NCI-H2029 treated with DMSO at 0.1 percent for 48 hours (cell line): ENCODE data around the gene MAD1L1.

Experiments used
- DNase-seq: peaks from one replicate; lab custom pipeline; 2025; lab: John Stamatoyannopoulos, UW

The MAD1L1 gene

DNA sequence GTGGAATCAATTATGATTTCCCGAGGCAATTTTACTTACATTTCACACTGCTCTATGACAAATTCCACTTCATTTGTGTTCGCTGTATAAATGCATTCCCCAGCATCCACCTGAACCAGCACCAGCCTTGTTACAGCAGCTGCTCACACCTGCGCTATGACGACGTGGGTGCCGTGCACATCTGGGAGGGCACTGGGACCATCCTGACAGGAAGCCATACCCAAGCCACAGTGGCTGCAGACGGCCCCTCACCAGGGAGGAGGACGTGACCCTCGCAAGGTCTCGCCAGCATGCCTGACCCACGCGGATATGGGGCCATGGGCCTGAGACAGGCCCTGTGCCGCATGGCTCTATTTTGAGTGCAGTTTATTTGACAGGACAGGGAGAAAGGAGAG is 201.3 kb downstream of the MAD1L1 start:
- DNase-seq, result no peak

GRCh38 chr7:2030475-2031450 is 202.0 kb downstream of the MAD1L1 start:
- DNase-seq, result no peak

DNA sequence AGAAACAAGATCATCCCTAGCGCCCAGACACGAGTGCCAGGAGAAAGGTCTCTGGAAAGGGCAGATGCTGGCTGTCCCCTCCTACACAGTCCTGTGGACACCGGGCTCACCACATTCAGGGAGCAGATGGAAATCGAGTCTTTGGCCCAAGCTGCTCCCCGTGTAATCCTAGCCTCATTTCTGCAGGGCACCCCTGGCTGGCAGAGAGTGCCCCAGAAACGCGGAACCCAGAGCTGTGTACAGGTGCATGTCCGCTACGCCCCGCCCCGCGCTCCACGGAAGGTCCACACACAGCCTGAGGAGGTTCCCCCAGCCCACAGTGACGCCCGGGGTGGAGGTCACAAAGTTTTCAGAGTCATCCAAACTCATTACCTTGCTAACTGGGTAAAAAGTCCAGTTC is 202.8 kb downstream of the MAD1L1 start:
- no peak for DNase-seq

- no peak for DNase-seq
Observed at GRCh38 chr7:2029211-2029905, 203.4 kb downstream of the MAD1L1 start.

DNA sequence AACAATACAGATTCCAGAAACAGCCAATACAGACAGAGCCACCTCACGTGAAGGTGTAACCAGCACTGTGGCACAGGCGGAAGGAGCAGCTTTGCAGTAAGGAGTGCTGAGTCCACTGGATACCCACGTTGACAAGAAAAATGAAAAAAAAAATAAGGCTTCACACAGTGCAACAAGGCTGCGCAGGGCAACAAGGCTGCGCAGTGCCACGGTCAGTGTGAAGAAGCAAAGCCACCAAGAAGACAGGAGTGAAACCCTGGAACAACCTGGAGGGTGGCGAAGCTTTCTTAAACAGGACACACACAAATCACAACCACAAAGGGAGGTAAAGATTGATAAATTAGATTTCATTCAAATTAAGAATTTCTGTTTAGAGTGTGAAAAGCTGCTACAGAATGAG is 204.0 kb downstream of the MAD1L1 start:
- DNase-seq, result no peak

DNA sequence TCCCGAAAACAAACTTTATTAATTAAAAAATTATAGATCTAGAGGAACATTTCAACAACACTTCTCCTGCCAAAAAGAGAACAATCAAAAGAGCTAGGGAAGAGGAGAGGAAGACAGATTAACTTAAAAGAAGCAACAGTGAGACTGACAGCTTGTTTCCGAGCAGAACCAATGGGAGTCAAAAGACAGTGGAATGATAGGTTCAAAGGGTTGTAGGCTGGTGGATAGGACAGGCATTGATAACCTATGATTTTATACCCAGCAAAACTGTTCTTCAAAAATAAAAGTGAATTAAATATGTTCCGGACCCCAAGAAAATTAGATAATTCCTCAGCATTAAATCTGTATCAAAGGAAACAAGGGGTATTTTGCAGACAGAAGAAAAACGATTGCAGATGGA is 207.6 kb downstream of the MAD1L1 start:
- DNase-seq, result no peak

GRCh38 chr7:2024567-2024918 is 208.2 kb downstream of the MAD1L1 start:
- no peak for DNase-seq

DNA sequence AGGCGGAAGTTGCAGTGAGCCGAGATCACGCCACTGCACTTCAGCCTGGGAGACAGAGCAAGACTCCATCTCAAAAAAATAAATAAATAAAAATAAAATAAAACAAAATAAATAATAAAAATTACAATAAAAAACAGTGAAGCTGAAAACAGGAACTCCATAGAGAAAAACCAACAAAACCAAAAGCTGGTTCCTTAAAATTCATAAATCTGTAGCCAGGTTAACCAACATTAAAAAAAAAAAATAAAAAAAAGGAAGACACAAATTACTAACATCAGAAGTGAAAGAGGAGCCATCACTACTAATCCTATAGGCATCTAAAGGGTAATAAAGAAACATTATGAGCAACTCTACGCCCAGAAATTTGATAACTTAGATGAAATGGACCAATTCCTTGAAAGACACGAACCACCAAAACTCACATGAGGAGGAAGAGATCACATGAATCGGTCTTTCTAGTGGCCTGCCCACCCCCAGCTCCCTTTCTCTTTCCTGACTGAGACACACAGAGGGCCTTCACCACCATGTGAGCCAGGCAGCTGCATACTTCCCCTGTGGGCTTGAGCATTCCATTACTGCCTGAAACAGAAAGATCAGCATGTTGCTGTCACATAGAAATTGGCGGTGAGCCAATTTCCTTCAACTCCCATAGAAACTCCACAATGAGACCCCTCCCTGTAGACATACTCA is 208.7 kb downstream of the MAD1L1 start:
- DNase-seq, result no peak

DNA sequence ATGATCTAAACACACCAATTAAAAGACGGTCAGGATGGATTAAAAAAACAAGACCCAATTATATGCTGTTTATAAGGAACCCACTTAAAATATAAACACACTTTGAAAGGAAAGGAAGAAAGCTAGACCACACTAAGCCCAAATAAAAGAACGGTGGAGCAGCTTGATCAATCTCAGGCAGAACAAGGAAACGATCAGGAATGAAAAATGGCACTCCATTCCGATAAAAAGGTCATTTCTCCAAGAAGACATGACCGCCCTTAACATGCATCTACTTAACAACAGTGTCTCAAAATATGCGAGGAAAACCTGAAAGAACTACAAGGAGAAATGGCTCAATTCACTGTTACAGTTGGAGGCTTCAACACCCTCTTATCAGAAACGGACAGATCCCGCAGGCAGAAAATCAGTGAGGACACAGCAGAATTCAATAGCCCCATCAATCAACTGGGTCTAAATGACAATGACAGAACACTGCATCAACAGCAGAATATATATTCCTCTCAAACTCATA is 210.0 kb downstream of the MAD1L1 start:
- DNase-seq, result no peak

GRCh38 chr7:2022021-2022409 is 210.7 kb downstream of the MAD1L1 start:
- no peak for DNase-seq

DNA sequence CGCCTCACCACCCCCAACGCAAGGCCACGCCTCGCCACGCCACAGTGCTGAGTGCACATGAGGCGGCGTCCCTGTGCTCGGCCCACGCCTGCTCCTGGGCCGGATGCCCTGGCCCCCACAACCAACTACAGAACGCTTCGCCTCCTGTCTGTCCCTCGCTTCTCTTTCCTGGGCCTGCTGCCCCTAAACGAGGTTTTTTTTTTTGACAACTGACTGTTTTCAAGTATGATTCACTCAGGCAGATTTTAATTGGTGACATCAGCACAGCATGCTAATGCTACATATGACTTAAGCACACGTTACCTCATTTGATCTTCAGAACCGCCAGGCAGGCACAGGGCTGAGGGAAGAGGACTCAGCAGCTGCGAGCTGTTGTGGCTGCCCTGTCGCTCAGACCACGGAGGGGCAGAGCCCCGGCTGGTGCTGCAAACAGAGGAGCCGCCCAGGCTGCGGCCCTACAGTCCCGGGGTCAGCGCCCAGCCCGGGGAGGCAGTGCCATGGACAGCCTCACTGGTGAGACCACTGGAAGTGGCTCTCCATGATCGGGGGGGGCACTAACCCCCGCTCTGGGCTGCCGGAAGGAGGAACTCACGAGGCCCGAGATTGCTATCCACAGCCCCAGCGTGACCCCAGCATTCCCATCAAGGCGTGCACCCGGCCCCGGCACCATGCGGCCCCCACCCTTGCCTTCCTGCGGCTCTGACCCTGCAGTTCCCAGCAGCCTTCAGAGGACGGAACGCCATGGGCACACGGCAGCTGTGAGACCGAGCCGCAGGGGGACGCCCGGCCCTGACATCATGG is 212.8 kb downstream of the MAD1L1 start:
- no peak for DNase-seq

- DNase-seq, result no peak
Observed at GRCh38 chr7:2019461-2019710, 213.4 kb downstream of the MAD1L1 start.

DNA sequence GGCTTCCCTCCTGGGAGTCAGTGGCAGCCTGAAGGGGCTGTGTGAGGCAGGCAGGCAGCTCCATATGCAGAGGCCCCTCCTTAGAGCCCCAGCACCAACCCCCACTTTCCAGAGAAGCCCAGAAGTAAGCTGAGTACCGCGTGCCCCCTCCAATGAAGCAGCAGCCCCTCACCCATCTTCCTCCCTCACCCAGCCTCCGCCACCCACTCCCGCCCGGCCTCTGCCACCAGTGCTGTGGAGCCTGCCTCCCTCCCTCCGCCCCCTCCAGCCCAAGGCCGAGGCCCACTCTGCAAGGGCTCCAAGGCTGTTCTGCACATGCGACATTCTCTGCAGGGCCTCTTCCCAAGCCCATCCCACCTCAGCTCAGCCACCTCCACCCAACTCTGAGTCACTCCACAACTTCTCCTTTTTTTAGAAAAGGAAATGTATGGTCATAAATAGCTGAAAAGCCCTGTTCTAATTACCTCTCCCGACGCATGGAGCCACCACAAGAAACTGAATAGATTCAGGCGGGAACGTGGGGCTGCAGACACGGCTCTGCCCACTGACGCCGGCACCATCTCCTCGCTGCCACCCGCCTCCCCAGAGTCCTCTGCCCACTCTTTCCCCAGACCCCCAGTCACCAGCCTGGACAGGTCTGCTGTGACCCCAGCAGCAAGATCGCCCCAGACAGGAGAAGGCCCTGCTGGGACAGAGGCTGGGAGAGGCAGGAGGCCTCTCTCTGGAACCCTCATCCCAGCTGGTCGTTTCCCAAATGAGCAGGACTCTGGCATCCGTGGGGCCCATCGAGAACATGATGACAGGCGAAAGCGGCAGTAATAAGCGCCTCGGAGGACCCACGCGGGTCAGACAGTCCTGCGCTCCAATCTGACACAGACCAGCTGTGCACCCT is 213.9 kb downstream of the MAD1L1 start:
- DNase-seq, result no peak

- no peak for DNase-seq
Observed at GRCh38 chr7:2017914-2018568, 214.7 kb downstream of the MAD1L1 start.

GRCh38 chr7:2017481-2017891 is 215.3 kb downstream of the MAD1L1 start:
- DNase-seq, result no peak

DNA sequence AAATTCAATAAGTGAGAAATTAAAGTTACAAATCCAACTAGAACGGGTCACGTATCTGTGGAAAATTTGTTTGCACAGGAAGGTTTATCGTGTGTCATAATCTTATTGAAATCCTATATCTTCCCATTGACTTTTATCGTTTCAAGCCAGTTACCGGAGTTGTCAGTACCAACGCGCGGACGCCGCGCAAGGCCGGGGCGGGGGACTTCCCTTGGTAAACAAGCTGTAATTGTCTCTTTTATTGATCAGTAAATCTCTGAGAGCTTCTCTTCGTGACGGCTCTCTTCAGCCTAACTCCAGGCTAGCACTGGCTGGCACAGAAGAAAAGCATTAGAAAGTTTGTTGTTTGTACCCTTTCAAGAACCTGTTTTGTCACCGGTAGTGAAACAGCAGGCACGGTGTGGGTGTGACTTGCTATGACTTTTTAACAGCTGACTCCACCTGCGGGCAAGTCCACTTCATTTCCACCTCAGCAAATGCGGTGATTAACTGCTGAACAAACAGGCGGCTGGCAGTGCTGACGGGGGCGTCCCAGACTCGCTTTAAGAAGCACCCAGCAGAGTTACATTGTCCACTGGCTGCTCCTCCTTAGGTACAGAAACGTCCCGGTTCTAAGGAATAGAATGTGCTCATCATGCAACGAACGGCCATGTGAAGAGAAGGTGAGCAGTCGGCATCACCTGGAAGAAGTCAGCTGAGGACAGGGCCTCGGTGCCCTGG is 215.8 kb downstream of the MAD1L1 start:
- no peak for DNase-seq

GRCh38 chr7:2016021-2016631 is 216.6 kb downstream of the MAD1L1 start:
- no peak for DNase-seq

DNA sequence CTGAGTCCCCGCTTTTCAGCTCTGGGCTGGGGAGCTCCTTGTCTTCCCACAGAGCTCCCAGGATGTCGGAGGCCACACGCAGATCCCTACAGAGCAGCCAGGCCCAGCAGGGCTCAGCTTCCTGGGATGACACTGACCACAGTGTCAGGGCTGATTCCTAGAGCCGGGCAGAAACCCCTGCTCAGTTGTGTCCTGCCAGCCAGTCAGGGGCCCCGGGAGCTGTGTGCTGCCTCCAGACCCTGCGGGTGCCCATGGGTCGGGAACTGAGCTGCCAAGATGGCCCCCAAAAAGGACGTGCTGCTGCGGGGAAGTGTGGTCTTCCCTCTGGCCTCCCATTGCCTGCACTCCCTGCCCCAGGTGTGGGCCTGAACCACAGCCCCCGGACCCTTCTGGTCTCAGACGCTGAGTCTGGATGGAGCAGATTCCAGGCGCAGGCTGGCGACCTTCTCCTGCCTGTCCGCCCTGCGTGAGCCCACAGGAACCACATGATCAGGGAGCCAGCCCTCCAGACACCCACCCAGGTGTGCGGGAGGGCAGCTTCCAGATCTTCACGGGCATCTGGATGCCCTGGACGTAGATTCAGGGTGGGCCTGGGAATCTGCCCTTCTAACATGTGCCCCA is 217.4 kb downstream of the MAD1L1 start:
- no peak for DNase-seq
